ENCODE measurements around the gene TUBG2. TPM values are rescaled to one million over a fixed set of nuclear protein-coding genes. Genes with fewer than 3 reads are reported as not detected.

The TUBG2 gene
- total and polyA plus RNA-seq, 2 donors (not counting 1 experiment from before 2014, with no cell fraction given), result 16.7 to 19.0 TPM

DNA sequence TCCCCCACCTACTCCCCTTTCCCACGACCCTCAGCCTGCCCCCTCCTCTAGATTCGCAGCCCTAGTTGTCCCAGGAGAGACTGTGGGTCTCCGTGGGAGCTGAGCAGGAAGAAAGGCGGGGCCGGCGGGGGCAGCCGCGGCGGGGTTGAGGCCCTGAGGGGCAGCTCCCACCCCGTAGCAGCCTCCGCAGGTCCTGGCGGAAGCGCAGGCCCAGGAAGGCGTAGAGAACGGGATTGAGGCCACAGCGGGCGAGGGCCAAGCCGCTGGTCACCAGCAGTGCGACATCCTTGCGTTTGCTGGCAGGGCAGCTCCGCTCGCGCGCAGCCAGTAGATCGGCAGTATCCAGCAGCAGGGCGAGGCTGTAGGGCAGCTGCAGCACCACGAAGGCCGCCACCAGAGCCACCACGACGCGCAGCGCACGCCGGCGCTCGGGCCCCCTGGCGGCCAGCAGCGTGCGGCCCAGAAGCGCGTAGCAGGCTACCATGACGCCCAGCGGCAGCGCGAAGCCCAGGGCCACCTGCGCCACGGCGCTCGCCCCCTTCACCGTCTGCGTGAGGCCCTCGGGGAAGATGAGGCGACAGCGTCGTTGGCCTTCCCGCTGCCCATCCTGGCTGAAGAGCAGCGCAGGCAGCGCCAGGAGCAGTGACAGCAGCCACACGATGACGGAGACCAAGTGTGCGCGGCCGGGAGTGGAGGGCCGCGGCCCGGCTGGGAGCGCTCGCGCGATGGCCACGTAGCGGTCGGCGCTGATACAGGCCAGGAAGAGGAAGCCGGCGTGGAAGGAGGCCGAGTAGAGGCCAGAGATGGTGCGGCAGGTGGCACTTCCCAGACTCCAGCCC is 20.6 kb downstream of the TUBG2 start:
- peaks cover 73 to 82% of the 10 kb centered on the region in 2 donors for H3K4me1 ChIP-seq (ENCODE audit: control insufficient read depth in 2 of 2, insufficient read depth in 2 of 2, low read length in 2 of 2)
- H3K9me3 ChIP-seq (ENCODE audit: control extremely low read depth in 1 of 3, control insufficient read depth in 2 of 3, insufficient read depth in 1 of 3, low read length in 2 of 3), result peaks cover 0 to 21% (median 0%) of the 10 kb centered on the region in 3 donors
- peaks cover 26% of the 10 kb centered on the region for H4K20me1 ChIP-seq (ENCODE audit: control insufficient read depth, insufficient read depth, low read length, poor library complexity, severe bottlenecking)
- 5% methylated on average over 78 of the region's 78 CpGs for WGBS (ENCODE audit: insufficient coverage)
- peak overlapping the region; percentile 93 for H3K27ac Mint-ChIP-seq
- no peak for TF ChIP-seq EZH2 (IDR thresholded peaks at IDR 0.05; ENCODE audit: borderline replicate concordance, insufficient read depth, low read depth, low read length, poor library complexity, severe bottlenecking)
- TF ChIP-seq, protein P1, sequence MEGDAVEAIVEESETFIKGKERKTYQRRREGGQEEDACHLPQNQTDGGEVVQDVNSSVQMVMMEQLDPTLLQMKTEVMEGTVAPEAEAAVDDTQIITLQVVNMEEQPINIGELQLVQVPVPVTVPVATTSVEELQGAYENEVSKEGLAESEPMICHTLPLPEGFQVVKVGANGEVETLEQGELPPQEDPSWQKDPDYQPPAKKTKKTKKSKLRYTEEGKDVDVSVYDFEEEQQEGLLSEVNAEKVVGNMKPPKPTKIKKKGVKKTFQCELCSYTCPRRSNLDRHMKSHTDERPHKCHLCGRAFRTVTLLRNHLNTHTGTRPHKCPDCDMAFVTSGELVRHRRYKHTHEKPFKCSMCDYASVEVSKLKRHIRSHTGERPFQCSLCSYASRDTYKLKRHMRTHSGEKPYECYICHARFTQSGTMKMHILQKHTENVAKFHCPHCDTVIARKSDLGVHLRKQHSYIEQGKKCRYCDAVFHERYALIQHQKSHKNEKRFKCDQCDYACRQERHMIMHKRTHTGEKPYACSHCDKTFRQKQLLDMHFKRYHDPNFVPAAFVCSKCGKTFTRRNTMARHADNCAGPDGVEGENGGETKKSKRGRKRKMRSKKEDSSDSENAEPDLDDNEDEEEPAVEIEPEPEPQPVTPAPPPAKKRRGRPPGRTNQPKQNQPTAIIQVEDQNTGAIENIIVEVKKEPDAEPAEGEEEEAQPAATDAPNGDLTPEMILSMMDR (IDR thresholded peaks at IDR 0.05), result peak; percentile 83
- ChIA-PET POLR2A (interaction anchor here (0.5 to 4.5 kb wide), 8 partner anchors 9 to 393 kb away, joined by 3 to 19 read pairs (median 5); partner anchors contain the start of genes NAGLU, PSMC3IP, RETREG3 and TUBG1), CTCF (interaction anchor here (0.7 to 4.9 kb wide), 14 partner anchors 8 to 144 kb away, joined by 3 to 72 read pairs (median 4); partner anchors contain the start of genes BECN1, MLX, PSMC3IP and RETREG3)
- H3K27me3 ChIP-seq (replicated peaks in 1 of 4; ENCODE audit: control extremely low read depth in 1 of 4, control insufficient read depth in 3 of 4, insufficient read depth in 4 of 4, low read length in 3 of 4), result peaks cover 0 to 49% (median 21%) of the 10 kb centered on the region in 4 experiments
- peak overlapping the region in 4 of 5 experiments; percentile 45 to 56 (median 50) for H3K4me3 ChIP-seq (ENCODE audit: control extremely low read depth in 1 of 5, extremely low read depth in 1 of 5, insufficient read depth in 1 of 5, low read depth in 2 of 5, low read length in 4 of 5)
- peak overlapping the region; percentile 82 for H2AFZ ChIP-seq (ENCODE audit: insufficient read depth, low read depth, low read length, poor library complexity, severe bottlenecking)
- ATAC-seq (ENCODE audit: low read depth), result peak; percentile 46
- H3K9me3 Mint-ChIP-seq (ENCODE audit: insufficient read depth), result no peaks in the 10 kb centered on the region
- peaks cover 67% of the 10 kb centered on the region for H3K4me1 Mint-ChIP-seq
- peak overlapping the region; percentile 92 for H3K4me3 Mint-ChIP-seq
- peak overlapping the region; percentile 51 for H3K9ac ChIP-seq (ENCODE audit: low read length)
- peak; percentile 88 for DNase-seq
- H3K36me3 ChIP-seq (replicated peaks in 1 of 2; ENCODE audit: control extremely low read depth in 1 of 2, control insufficient read depth in 1 of 2, extremely low read depth in 1 of 2, insufficient read depth in 2 of 2, low read length in 1 of 2), result no peaks in the 10 kb centered on the region
- no peaks in the 10 kb centered on the region for H3K79me2 ChIP-seq (ENCODE audit: control insufficient read depth, insufficient read depth, low read length)
- H3K27me3 Mint-ChIP-seq, result peaks cover 8% of the 10 kb centered on the region
- peak overlapping the region in 1 of 2 donors; percentile 48 for H3K27ac ChIP-seq (ENCODE audit: low read length in 2 of 2)
- intact Hi-C loops (cut with micrococcal nuclease), result loop anchor here (1.0 to 10.0 kb wide), 10 partner anchors 9 to 485 kb away; partner anchors contain the start of genes ATP6V0A1, EZH1, GHDC and MLX
- H3K4me2 ChIP-seq (replicated peaks; ENCODE audit: low read depth, low read length, poor library complexity, severe bottlenecking), result peak overlapping the region; percentile 99
